T-helper 2 cell treated with Interferon-gamma antibody and Interleukin-4, amounts not matched to agents 5 μg/mL and 100 μg/mL, for 36 hours (primary cell): ENCODE data around the gene DYSF.

Experiments
- DNase-seq: peaks from one replicate; pipeline ENCODE4 v3.0.0; 2021; ENCODE audit warnings: low spot score
- H3K27ac Mint-ChIP-seq: one replicate; pipeline ENCODE4 v1.8.0; 2021; ENCODE audit warnings: mild to moderate bottlenecking, mixed read lengths
- H3K27me3 Mint-ChIP-seq: one replicate; pipeline ENCODE4 v1.8.0; 2021; ENCODE audit warnings: low read depth, mixed read lengths
- H3K36me3 Mint-ChIP-seq: one replicate; pipeline ENCODE4 v1.8.0; 2021; ENCODE audit warnings: low read depth, mixed read lengths
- H3K4me1 Mint-ChIP-seq: one replicate; pipeline ENCODE4 v1.8.0; 2021; ENCODE audit warnings: low read depth, mixed read lengths
- H3K4me3 Mint-ChIP-seq: one replicate; pipeline ENCODE4 v1.8.0; 2022; ENCODE audit warnings: mild to moderate bottlenecking, moderate library complexity, mixed read lengths
- H3K9me3 Mint-ChIP-seq: one replicate; pipeline ENCODE4 v1.8.0; 2021; ENCODE audit warnings: mixed read lengths

Gene DYSF

GRCh38 chr2:71671203-71671854 is 218.0 kb downstream of the DYSF start:
- Mint-ChIP-seq H3K36me3 (no peaks in the 10 kb centered on the region), H3K4me3 (no peak overlapping the region), H3K9me3 (no peaks in the 10 kb centered on the region), H3K27ac (no peak overlapping the region), H3K4me1 (no peaks in the 10 kb centered on the region), H3K27me3 (no peaks in the 10 kb centered on the region)
- no peak for DNase-seq

GRCh38 chr2:71671895-71672825 is 218.8 kb downstream of the DYSF start:
- no peaks in the 10 kb centered on the region for H3K27me3 Mint-ChIP-seq
- no peaks in the 10 kb centered on the region for H3K36me3 Mint-ChIP-seq
- no peak for DNase-seq
- H3K27ac Mint-ChIP-seq = no peak overlapping the region
- H3K9me3 Mint-ChIP-seq = no peaks in the 10 kb centered on the region
- no peaks in the 10 kb centered on the region for H3K4me1 Mint-ChIP-seq
- H3K4me3 Mint-ChIP-seq = no peak overlapping the region

GRCh38 chr2:71672826-71673795 is 219.8 kb downstream of the DYSF start:
- no peaks in the 10 kb centered on the region for H3K27me3 Mint-ChIP-seq
- DNase-seq = no peak
- H3K36me3 Mint-ChIP-seq = no peaks in the 10 kb centered on the region
- H3K4me1 Mint-ChIP-seq = no peaks in the 10 kb centered on the region
- no peak overlapping the region for H3K4me3 Mint-ChIP-seq
- H3K27ac Mint-ChIP-seq = no peak overlapping the region
- no peaks in the 10 kb centered on the region for H3K9me3 Mint-ChIP-seq

GRCh38 chr2:71674158-71674851 is 220.9 kb downstream of the DYSF start:
- H3K27me3 Mint-ChIP-seq = no peaks in the 10 kb centered on the region
- no peak for DNase-seq
- H3K36me3 Mint-ChIP-seq = no peaks in the 10 kb centered on the region
- H3K27ac Mint-ChIP-seq = no peak overlapping the region
- no peaks in the 10 kb centered on the region for H3K4me1 Mint-ChIP-seq
- H3K9me3 Mint-ChIP-seq = no peaks in the 10 kb centered on the region
- H3K4me3 Mint-ChIP-seq = no peak overlapping the region

GRCh38 chr2:71675296-71675695 is 221.9 kb downstream of the DYSF start:
- Mint-ChIP-seq H3K4me1 (no peaks in the 10 kb centered on the region), H3K4me3 (no peak overlapping the region), H3K9me3 (no peaks in the 10 kb centered on the region), H3K27ac (no peak overlapping the region), H3K36me3 (no peaks in the 10 kb centered on the region), H3K27me3 (no peaks in the 10 kb centered on the region)
- no peak for DNase-seq

GRCh38 chr2:71678874-71679273 is 225.5 kb downstream of the DYSF start:
- Mint-ChIP-seq H3K27ac (no peak overlapping the region), H3K27me3 (no peaks in the 10 kb centered on the region), H3K4me3 (no peak overlapping the region), H3K9me3 (no peaks in the 10 kb centered on the region), H3K4me1 (no peaks in the 10 kb centered on the region), H3K36me3 (no peaks in the 10 kb centered on the region)
- no peak for DNase-seq

- no peaks in the 10 kb centered on the region for H3K36me3 Mint-ChIP-seq
Observed at GRCh38 chr2:71679491-71679890, 226.1 kb downstream of the DYSF start.

GRCh38 chr2:71680925-71681324 is 227.6 kb downstream of the DYSF start:
- no peaks in the 10 kb centered on the region for H3K4me1 Mint-ChIP-seq
- H3K4me3 Mint-ChIP-seq = no peak overlapping the region
- no peaks in the 10 kb centered on the region for H3K27me3 Mint-ChIP-seq
- no peaks in the 10 kb centered on the region for H3K36me3 Mint-ChIP-seq
- H3K27ac Mint-ChIP-seq = no peak overlapping the region
- H3K9me3 Mint-ChIP-seq = no peaks in the 10 kb centered on the region
- no peak for DNase-seq

More at GRCh38 chr2:71679491-71679890, 226.1 kb downstream of the DYSF start:
- DNase-seq = no peak
- Mint-ChIP-seq H3K4me1 (no peaks in the 10 kb centered on the region), H3K27me3 (no peaks in the 10 kb centered on the region), H3K27ac (no peak overlapping the region), H3K4me3 (no peak overlapping the region), H3K9me3 (no peaks in the 10 kb centered on the region)

GRCh38 chr2:71681626-71682025 is 228.3 kb downstream of the DYSF start:
- DNase-seq = no peak
- H3K4me1 Mint-ChIP-seq = no peaks in the 10 kb centered on the region
- no peaks in the 10 kb centered on the region for H3K9me3 Mint-ChIP-seq
- H3K36me3 Mint-ChIP-seq = no peaks in the 10 kb centered on the region
- no peak overlapping the region for H3K27ac Mint-ChIP-seq
- no peak overlapping the region for H3K4me3 Mint-ChIP-seq
- H3K27me3 Mint-ChIP-seq = no peaks in the 10 kb centered on the region

- no peaks in the 10 kb centered on the region for H3K4me1 Mint-ChIP-seq
Observed at GRCh38 chr2:71682341-71682740, 229.0 kb downstream of the DYSF start.

GRCh38 chr2:71683070-71683469 is 229.7 kb downstream of the DYSF start:
- H3K4me3 Mint-ChIP-seq = no peak overlapping the region
- H3K4me1 Mint-ChIP-seq = no peaks in the 10 kb centered on the region
- DNase-seq = no peak
- H3K27me3 Mint-ChIP-seq = no peaks in the 10 kb centered on the region
- no peaks in the 10 kb centered on the region for H3K9me3 Mint-ChIP-seq
- H3K27ac Mint-ChIP-seq = no peak overlapping the region
- H3K36me3 Mint-ChIP-seq = no peaks in the 10 kb centered on the region

More at GRCh38 chr2:71682341-71682740, 229.0 kb downstream of the DYSF start:
- no peaks in the 10 kb centered on the region for H3K9me3 Mint-ChIP-seq
- H3K27me3 Mint-ChIP-seq = no peaks in the 10 kb centered on the region
- no peak overlapping the region for H3K4me3 Mint-ChIP-seq
- H3K27ac Mint-ChIP-seq = no peak overlapping the region
- DNase-seq = no peak
- no peaks in the 10 kb centered on the region for H3K36me3 Mint-ChIP-seq

GRCh38 chr2:71683666-71684065 is 230.3 kb downstream of the DYSF start:
- Mint-ChIP-seq H3K9me3 (no peaks in the 10 kb centered on the region), H3K27me3 (no peaks in the 10 kb centered on the region), H3K36me3 (no peaks in the 10 kb centered on the region), H3K4me1 (no peaks in the 10 kb centered on the region), H3K4me3 (no peak overlapping the region), H3K27ac (no peak overlapping the region)
- no peak for DNase-seq
